HG02763 (cell line): ENCODE results near the gene TSPAN18.

ENCODE experiments used
- ATAC-seq: cut with Tn5 transposase; IDR thresholded peaks from one replicate; pipeline ENCODE4 v1.9.1; 2021; ENCODE audit warnings: mild to moderate bottlenecking, moderate library complexity; ENCODE audit not compliant: unreplicated experiment

Gene TSPAN18

DNA sequence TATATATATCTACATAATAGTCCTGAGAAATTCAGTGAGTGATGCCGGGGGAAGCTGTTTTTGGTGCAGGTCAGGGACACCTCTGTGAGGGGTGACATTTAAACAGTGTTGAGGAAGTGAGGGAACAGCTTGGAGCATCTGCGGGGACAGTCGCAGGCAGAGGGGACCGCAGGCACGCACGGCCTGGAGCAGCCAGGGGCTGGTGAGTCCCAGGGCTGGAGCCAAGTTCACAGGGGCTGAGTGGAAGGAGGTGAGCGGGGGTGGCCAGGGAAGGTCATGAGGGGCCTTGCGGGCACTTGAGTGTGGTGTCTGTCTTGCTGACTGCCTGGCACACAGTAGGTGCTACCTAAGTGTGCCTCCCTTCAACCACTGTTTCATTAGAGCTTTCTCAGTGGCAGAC is 65.4 kb downstream of the TSPAN18 start:
- no peak for ATAC-seq

DNA sequence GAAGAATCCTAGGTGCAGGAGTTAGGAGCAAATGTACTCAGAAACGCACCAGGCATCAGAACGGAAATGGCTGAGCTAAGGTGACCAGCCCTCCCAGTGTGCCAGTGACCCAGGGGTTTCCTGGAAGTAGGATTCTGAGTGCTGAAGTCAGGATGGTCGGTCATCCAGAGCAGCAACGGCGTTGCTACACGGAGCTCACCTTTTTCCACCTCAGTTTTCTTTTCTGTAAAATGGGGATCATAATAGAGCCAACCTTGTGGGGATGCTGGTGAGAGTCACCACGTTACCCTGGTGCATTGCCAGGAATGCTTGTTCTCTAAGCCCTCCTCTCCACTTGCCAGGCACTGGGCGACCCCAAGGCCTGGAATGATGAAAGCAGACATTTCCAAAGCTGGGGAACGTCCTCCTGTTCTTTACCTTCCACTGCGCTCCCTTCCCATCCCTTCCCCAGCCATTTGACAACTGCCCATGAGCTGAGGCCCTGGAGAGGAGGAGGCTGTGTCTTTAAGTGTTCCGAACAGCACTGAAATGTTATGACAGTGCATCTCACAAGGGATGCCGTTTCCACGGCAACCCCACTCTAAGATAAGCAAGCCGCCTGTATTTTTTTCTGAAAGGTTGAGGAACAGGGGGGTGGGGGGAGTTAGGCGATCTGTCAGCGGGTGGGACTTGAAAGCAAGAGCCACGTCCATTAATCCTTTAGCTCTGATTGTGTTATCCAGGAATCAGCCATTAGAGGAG is 66.8 kb downstream of the TSPAN18 start:
- ATAC-seq: no peak

DNA sequence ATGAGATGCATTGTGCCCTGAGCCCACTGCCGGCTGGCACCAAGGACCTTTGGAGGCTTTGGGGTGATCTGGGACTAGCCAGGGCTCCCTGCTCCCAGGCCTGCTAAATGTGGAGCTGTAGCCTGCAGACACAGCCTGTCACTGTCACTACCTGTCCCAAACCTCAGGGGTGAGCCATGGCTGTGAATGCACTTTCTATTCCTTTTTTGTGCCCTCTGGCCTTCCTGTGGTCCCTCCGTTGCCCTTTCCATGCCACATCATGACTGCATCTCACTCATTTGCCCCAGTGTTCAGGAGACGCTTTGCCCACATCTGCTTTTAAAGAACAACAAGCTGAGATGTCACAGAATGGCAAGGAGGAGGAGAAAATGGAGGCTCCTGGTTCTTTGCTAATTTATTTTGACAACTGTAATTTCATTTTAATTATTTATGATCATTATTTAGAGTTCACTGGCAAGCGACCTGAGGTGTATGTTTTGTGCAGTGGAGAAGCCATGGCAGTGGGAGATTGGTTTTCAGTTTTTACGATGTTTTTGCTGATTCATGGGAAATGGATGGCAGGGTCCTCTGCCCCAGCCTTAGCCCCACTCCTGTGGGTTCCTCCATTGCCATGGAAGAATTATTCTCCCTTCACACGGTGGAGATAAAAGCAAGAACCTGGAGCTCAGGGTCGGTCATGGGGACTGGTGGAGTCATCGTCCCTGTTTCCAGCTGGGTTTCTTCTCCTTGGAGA is 69.2 kb downstream of the TSPAN18 start:
- no peak for ATAC-seq

DNA sequence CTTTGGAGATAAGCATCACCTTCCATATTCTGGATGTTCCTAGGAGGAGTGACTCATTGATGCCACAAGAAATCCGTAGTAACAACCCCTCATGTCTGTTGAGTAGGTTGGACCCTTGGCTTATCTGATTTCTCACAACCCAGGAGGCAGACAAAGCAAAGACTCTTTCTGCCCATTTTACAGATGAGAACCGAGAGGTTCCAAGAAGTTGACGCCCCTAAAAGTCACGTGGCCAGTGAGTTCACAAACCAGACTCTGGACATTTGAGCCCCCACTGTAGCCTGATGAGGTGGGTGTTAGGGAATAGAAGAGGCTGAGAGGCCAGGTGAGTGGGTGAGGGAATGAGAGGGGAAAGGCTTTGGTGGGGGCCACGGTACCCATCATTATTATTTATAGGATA is 70.3 kb downstream of the TSPAN18 start:
- no peak for ATAC-seq

DNA sequence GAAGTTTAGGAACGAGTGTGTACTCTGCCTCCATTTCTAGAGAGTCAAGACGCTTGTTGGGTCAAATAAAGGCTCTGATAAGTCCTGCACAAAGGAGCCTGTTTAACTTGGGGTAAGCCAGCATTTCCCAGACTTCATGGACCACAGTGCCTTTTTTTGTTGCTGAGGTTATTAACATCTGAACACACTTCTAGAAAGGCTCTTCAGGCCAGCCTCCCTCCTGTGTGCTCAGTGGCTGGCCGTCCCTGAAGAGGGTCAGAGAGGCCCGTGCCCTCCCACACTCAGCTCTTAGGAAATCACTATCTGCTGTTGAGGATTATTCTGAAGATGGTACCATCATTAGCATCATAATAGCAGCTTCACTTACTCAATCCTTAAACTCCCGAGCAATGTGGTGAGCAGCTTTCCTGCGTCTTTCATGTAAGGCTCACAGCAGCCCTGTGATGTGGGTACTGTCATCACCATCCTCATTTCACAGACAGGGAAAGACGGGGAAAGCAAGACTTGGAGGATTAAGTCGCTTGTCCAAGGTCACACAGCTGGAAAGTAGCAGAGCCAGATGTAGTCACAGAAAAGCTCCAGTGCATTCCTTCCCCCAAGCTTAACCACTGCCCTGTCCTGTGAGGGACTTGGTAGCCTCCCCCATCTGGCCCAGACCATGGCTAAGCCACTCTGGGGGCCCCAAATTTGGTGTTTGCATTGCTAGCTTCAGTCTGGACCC is 71.3 kb downstream of the TSPAN18 start:
- no peak for ATAC-seq

DNA sequence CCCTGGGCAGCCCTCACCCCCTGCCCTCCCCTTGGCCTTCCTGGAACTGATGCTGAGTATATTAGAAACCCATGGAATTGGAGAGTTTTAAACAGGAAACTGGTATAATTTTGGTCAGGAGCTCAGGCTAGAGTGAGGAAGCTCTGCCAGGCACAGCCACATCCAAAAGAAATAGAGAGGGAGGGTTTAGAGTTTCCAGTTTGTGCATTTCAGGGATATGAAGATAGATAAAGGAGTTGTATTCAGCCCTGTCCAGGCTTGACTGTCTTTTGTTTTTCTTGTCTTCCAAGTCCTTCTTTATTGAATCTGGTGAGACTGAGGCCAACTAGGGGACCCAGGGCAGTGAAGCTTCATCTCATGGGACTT is 71.8 kb downstream of the TSPAN18 start:
- no peak for ATAC-seq

DNA sequence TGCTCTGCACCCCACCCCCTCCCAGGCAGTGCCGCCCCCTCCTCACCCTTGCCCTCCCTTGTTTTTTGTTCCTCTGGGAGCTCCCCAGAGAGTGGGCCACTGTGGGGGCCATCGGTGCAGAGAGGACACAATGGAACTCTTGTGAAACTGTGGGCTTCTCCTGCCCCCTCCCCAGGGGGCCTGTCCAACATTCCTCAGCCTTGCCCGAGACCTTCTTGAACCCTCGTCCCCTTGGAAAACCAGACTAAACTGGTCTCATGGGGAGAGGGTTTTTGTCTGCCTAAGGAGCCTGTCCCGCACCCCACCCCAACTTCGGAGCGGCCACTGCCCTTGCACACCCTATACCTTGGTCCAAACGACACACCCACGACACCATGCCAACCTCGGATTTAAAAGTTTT is 72.2 kb downstream of the TSPAN18 start:
- ATAC-seq: no peak

DNA sequence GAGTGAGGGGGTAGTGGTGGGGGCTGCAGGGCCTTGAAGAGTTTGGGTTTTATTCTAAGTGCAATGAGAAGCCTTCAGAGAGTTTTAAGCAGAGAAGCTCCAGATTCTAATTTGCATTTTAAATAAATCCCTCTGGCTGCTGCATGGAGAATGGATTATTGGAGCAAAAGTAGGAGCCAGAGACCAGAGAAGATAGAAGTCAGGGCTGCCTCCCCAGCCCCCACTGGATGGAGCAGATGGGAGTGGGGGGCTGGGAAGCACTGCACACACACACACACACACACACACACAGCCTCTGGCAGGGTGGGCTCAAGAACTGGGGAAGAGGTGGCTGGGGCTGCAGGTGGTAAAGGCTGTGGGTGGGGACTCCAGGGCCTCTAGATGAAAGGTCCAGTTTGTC is 75.6 kb downstream of the TSPAN18 start:
- no peak for ATAC-seq

DNA sequence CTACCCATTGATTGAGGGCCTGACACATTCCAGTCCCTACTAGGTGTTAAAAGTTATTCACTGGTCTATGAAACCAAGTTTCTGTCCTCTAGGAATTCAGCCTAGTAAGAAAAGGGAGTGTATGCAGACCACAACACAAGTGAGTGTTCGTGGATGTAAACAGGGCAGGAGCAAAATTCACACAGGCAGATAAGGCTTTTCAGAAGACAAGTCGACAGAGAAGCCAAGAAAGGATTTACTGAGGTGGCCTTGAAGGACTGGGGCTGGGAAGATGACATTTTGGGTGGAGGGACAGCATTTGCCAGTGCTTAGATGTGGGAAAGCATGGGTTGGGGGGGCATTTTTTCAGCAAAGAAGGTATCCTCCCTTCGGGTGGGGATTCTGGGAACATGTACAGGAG is 76.2 kb downstream of the TSPAN18 start:
- no peak for ATAC-seq

DNA sequence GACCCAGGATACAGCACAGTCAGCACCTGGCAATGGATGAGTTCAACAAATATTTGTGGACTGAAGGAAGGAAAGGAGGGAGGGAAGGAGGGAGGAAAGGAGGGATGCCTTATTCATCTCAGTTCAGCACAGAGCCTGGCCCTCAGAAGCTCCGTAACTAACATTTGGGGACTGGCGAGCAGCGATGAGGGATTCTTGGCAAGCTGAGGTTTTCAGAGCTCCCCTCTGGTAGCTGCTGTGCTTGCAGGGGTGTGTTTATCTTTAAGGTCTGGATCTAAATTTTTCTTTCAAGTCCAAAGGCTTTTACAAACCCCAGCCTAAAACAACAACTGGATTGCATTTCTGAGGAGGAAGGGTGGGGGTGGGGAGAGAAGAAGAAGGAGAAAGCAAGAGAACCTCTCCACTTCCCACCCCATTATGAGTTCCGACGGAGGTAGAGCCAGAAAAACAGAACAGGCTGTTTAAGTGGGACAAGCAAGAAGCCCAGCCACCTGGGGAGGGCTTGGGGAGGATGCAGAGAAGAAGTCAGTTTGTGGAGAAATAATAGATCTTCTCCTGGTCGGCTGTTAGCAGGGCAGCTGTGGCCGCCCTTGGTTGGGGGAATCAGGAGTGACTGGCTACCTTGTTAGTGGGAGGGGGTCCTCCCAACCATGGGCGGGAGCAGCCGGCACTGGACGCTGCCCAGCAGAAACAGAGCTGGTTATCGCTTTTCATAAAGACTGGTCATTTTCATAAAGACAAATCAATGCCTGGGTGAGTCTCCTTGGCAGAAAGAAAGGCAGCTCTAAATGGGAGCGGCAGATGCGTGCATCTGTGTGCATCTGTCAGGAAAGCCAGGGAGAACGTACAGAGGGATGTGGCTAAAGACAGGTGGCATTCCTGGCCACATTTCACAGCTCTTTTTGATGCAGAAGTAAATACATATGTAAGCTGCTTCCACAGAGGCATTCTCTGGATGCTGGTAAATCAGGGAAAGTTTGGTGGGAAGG is 78.0 kb downstream of the TSPAN18 start:
- no peak for ATAC-seq

DNA sequence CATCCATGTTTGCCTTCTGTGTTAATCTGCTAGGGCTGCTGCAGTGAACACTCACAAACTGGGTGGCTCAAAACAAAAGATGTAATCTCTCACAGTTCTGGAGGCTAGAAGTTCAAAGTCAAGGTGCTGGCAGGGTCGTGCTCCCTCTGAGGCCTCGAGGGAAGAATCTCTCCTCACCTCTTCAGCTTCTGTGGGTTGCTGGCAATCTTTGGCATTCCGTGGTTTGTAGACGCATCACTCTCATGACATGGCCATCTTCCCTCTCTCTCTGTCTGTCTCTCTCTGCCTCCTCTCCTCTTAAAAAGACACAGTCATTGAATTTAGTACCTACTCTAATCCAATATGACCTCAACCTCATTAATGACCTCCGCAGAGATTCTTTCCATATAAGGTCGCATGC is 78.8 kb downstream of the TSPAN18 start:
- no peak for ATAC-seq

DNA sequence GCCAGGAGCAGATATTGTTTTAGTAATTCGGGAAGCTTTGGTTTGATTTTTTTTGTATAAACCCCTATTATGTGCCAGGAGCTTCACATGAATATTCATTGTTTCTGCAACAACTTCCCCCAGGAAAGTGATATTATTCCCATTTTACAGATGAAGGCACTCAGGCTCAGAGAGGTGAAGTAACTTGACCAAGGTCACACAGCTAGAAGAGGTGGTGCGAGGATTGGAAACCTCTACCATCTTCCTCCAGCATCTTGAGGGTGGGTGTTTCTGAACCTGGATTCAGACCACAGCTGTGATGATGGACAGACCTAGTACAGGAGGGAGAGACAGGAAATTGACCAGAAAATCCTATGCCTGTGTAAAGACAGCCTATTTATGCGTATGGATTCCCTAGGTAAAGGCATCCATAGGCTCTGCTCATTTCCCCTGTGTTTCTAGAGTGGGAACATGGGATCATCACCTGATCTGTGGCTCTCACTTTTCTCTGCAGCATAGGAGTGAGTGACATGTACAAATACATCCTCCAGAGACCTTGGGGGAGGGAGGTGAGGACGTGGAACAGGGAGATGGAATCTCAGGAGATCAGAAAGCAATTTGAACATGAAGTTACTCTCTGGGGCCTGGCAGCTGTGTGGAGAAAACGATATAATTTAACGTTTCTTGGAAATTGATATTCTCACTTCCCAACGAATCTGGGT is 81.4 kb downstream of the TSPAN18 start:
- no peak for ATAC-seq

DNA sequence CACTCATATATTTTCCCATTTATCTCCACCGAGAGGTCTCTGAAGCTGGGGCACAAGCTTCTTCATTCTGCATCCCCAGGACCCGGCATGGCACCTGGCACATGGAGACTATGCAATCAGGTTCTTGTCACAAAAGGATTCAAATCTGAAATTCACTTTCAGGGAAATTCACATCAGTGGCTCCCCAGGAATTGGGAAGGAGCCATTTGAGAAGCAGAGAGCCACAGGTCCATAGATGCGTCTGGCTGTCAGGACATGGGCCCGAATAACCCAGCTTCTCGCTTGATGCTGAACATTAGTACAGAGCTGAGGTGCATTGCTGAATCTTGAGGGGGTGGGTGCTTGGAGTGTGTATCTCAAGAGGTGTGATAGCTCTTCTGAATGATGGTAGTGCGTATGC is 82.5 kb downstream of the TSPAN18 start:
- ATAC-seq: no peak

DNA sequence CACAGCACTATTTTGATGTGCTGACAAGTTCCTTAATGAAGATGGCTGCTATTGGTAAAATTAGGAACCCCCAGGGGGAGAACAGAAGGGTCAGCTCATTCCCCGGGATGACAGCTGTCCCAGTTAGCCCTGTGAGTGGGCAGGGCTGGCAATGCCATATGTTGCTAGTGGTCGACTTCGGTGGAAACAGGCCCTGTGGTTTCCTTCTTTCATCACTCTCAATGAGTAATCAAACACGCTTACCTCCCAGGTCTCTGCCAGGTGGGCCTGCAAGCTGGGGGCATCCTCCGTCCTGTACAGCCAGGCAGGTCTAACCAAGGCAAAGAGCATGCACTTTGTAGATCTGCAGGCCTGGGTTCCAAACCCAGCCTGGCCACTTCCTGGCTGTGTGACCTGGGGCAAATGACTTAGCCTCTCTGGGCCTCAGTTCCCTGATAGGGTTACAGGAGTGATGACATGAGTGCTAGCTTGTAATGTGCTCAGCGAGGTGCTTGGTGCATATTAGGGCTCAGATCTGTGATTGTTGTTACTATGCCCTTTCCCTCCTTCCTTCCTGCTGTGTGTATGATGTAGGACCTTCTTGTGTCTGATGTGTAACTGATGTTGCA is 85.2 kb downstream of the TSPAN18 start:
- ATAC-seq: no peak

DNA sequence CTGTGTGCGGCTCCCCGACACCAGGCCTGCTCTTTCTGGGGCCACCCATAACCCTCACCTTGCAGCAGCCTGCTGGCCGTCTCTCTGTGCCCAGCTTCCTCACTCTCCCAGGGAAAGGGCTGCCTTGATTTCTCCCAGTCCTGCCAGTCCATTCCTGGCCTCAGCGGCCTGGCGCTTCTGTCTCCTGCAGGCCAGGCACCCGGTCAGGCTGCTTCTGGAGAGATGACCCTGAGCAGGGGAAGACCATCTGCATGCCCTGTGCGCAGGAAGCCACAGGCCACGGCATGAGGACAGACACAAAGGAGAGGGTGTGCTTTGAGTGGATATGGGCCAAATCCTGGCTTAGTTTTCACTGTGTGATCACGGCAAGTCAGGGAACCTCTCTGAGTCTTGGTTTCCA is 86.2 kb downstream of the TSPAN18 start:
- no peak for ATAC-seq

DNA sequence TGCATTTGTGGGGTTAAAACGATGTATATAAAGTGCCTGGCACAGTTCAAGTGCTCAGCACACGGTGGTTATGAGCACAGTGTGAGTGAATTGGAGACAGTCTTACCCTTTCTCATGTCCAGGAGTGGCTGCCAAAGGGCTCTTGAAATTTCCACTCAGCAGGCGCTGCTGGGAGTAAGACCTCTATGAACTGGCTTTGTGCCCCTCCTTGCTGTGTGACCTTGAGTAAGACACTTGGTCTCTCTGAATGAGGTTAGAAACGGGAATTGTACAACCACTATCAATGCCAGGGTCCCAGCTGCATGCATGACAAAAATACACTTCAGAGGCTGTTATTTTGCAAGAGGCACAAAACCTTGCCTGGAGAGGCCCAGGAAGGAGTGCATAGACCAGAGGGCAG is 86.6 kb downstream of the TSPAN18 start:
- no peak for ATAC-seq

DNA sequence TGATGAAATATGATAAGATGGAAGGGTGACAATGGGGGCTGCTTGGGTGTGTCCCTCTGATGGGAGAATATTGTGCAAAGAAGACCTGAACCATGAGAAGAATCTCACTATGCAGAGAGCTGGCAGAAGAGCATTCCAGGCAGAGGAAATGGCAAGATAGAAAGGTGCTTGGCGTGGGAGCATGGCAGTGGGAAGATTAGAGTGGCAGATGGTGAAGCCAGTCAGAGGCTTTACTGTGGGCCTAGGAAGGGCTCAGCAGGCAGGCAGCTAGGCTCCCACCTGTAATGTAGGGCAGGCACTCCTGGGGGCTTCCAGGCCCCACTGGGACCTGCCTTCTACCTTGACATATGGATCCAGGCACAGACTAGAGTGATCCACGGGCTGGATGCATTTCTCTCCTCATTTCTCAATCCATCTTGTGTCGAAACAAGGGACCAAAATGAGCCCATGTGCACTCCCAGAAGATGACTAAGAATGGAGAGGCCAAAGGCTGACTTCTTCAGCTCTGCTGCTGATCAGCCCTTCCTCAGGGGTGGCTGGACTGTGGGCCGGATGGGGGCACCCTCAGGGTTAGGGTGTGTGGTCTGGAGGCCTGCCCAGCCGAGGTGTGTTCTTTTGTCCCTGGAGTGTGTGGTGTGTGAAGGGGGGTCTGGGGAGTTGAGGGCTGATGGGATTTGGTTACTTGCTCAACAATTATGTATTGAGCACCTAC is 88.3 kb downstream of the TSPAN18 start:
- ATAC-seq: no peak

DNA sequence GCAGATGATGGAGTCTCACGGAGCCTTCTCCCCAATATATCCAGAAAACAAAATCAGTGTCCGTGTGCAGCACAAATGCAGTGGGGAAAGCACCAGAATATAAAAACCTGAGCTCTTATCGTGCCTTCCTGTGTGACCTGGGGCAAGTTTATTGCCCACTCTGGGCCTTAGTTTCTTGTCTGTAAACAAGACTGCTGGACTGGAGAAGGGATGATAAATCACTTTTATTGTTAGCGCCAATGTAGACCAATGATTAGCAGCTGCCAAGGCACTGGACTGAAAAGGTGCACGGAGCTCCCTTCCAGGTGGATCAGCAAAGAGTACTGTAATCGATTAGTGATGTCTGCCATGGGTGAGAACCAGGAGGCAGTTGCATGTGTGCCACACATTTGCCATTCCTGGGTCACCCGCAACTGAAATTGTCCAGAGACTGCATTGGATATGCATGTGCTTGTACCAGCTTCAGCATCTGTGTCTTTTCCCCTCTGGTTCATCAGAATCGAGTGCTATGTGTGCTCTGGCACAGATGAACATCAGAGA is 89.2 kb downstream of the TSPAN18 start:
- ATAC-seq: no peak

DNA sequence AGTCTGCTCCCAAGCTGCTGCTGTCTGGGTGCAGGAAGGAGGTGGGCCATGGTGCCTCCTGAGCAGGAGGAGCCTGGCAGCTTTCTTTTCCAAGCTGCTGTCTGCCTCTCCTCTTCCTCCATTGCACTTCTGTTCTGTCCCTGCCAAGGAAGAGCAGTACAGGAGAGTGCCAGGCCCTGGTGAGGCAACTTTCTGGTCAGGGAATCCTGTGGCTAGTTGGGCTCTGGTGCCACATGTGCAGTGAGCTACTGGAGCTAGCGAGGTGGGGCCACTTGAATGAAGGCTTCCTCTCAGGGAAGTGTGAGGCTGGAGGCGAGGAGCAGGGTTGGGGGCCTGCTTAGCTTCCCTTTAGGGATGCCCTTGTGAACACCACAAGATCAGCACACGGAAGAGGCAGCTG is 90.0 kb downstream of the TSPAN18 start:
- ATAC-seq: no peak
